Measurements from ENCODE around the gene CCDC69. TPM values are rescaled to one million over a fixed set of nuclear protein-coding genes. Genes with fewer than 3 reads are reported as not detected.

CCDC69 gene
- total RNA-seq, 1 donor from 2014 or later, result 4.4 TPM

GRCh38 chr5:151153766-151154272, 70.1 kb downstream of the CCDC69 start:
- Histone ChIP-seq H3K27me3 (ENCODE audit: control insufficient read depth, insufficient read depth, low read length) (no peaks in the 10 kb centered on the region), H3K4me3 (ENCODE audit: low read depth, low read length) (no peak overlapping the region), H3K36me3 (ENCODE audit: control insufficient read depth, insufficient read depth, low read length) (no peaks in the 10 kb centered on the region)
- TF ChIP-seq CTCF (IDR thresholded peaks at IDR 0.05; ENCODE audit: insufficient read depth, low read length, poor library complexity, severe bottlenecking), result no peak
- DNase-seq (ENCODE audit: low read depth), result no peak

GRCh38 chr5:151153300-151153699, 70.6 kb downstream of the CCDC69 start:
- Histone ChIP-seq H3K27me3 (ENCODE audit: control insufficient read depth, insufficient read depth, low read length) (no peaks in the 10 kb centered on the region), H3K36me3 (ENCODE audit: control insufficient read depth, insufficient read depth, low read length) (no peaks in the 10 kb centered on the region), H3K4me3 (ENCODE audit: low read depth, low read length) (no peak overlapping the region)
- TF ChIP-seq CTCF (IDR thresholded peaks at IDR 0.05; ENCODE audit: insufficient read depth, low read length, poor library complexity, severe bottlenecking), result no peak
- no peak for DNase-seq (ENCODE audit: low read depth)

- H3K4me3 ChIP-seq (ENCODE audit: low read depth, low read length), result no peak overlapping the region
- TF ChIP-seq CTCF (IDR thresholded peaks at IDR 0.05; ENCODE audit: insufficient read depth, low read length, poor library complexity, severe bottlenecking), result no peak
- no peaks in the 10 kb centered on the region for H3K27me3 ChIP-seq (ENCODE audit: control insufficient read depth, insufficient read depth, low read length)
- no peak for DNase-seq (ENCODE audit: low read depth)
- no peaks in the 10 kb centered on the region for H3K36me3 ChIP-seq (ENCODE audit: control insufficient read depth, insufficient read depth, low read length)
Observed at GRCh38 chr5:151151793-151152192, 72.1 kb downstream of the CCDC69 start.

- no peak for DNase-seq (ENCODE audit: low read depth)
- Histone ChIP-seq H3K36me3 (ENCODE audit: control insufficient read depth, insufficient read depth, low read length) (no peaks in the 10 kb centered on the region), H3K27me3 (ENCODE audit: control insufficient read depth, insufficient read depth, low read length) (no peaks in the 10 kb centered on the region), H3K4me3 (ENCODE audit: low read depth, low read length) (no peak overlapping the region)
- TF ChIP-seq CTCF (IDR thresholded peaks at IDR 0.05; ENCODE audit: insufficient read depth, low read length, poor library complexity, severe bottlenecking), result no peak
Observed at GRCh38 chr5:151151263-151151660, 72.6 kb downstream of the CCDC69 start.

- DNase-seq (ENCODE audit: low read depth), result no peak
- no peak for TF ChIP-seq CTCF (IDR thresholded peaks at IDR 0.05; ENCODE audit: insufficient read depth, low read length, poor library complexity, severe bottlenecking)
- Histone ChIP-seq H3K27me3 (ENCODE audit: control insufficient read depth, insufficient read depth, low read length) (no peaks in the 10 kb centered on the region), H3K4me3 (ENCODE audit: low read depth, low read length) (no peak overlapping the region), H3K36me3 (ENCODE audit: control insufficient read depth, insufficient read depth, low read length) (no peaks in the 10 kb centered on the region)
Observed at GRCh38 chr5:151150471-151151262, 73.2 kb downstream of the CCDC69 start.

GRCh38 chr5:151148583-151148982, 75.3 kb downstream of the CCDC69 start:
- no peak for TF ChIP-seq CTCF (IDR thresholded peaks at IDR 0.05; ENCODE audit: insufficient read depth, low read length, poor library complexity, severe bottlenecking)
- Histone ChIP-seq H3K27me3 (ENCODE audit: control insufficient read depth, insufficient read depth, low read length) (no peaks in the 10 kb centered on the region), H3K4me3 (ENCODE audit: low read depth, low read length) (no peak overlapping the region), H3K36me3 (ENCODE audit: control insufficient read depth, insufficient read depth, low read length) (no peaks in the 10 kb centered on the region)
- DNase-seq (ENCODE audit: low read depth), result no peak
